GM23338 (cell line): ENCODE results near the gene SNPH.

Experiments used
- CTCF ChIP-seq, 2 experiments: fragments of 200-600 bp in 1 of 2; sonication (generic) in 1 of 2; conservative IDR thresholded peaks; 2 replicates each; pipeline versions ENCODE4 v1.5.1 to v1.6.1; 2016 to 2017; ENCODE audit warnings: antibody characterized with exemption in 2 of 2, low read depth in 2 of 2, mild to moderate bottlenecking in 2 of 2, moderate library complexity in 1 of 2
- ETS1 ChIP-seq: IDR thresholded peaks from 2 replicates; pipeline ENCODE4 v1.6.1; 2016; ENCODE audit warnings: antibody characterized with exemption
- EZH2phosphoT487 ChIP-seq: fragments of 200-600 bp; sonication (generic); IDR thresholded peaks from one replicate; pipeline ENCODE4 v1.8.1; 2018; ENCODE audit warnings: antibody characterized with exemption; ENCODE audit not compliant: unreplicated experiment
- JUNB ChIP-seq: IDR thresholded peaks from one replicate; pipeline ENCODE4 v1.6.1; 2016; ENCODE audit warnings: antibody characterized with exemption; ENCODE audit not compliant: unreplicated experiment
- REST ChIP-seq: IDR thresholded peaks from one replicate; pipeline ENCODE4 v1.6.1; 2018; ENCODE audit warnings: antibody characterized with exemption; ENCODE audit not compliant: unreplicated experiment

GRCh38 chr20:1269850-1270249 is 3.8 kb downstream of the SNPH start:
- no peak for TF ChIP-seq ETS1
- no peak for TF ChIP-seq CTCF (conservative IDR thresholded peaks at IDR 0.05; ENCODE audit: low read depth in 2 of 2)
- no peak for TF ChIP-seq EZH2phosphoT487
- TF ChIP-seq REST = no peak
- TF ChIP-seq JUNB = no peak
